ENCODE results near the gene LRFN3. TPM values are rescaled to one million over a fixed set of nuclear protein-coding genes. Genes with fewer than 3 reads are reported as not detected.
A peak's percentile ranks its signal among the peaks of the same experiment; 100 is the strongest.

LRFN3 gene
- total and polyA plus RNA-seq, 2 of the 13 experiments (the other 11 are each of a cell fraction or from before 2014, with no cell fraction given): 0.74 to 1.6 TPM

DNA sequence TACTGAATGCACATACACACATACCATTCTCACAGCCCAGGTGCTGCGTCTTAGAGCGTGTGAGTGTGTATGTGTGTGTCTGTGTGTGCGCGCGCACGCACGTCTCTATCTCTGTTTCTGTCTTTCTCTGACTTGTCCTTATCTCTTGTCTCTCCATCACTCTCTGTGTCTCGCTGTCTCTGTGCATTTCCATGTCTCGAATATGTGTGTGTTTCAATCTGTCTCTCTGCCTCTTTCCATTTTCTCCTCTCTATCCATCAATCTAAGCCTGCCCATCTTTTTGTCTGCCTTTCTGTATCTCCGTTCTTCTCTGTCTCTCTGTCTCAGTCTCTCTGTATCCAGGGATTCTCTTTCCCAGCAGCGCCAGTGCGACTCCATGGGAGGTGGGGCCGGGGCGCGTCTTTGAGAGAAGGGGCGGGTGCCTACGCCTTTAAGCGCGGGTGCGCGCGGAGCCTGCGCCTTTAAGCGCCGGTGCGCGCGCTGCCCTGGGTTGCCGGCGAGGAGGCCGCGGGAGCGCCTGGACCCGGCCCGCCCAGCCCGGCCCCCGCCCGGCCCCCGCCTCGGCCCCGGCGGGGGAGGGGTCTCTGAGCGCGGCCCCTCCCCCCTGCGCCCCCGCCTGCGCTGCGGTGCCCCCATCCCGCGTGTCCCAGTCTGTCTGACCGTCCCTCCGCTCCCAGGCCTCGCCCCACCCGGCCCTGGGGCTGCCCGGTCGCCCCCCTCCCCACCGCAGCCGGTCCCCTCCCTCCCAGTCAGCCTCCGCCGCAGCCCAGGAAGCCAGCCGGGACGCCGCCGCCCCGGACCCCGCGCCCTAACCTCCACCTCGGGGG, at the start of gene LRFN3 (continued):
- TF ChIP-seq, protein P1, sequence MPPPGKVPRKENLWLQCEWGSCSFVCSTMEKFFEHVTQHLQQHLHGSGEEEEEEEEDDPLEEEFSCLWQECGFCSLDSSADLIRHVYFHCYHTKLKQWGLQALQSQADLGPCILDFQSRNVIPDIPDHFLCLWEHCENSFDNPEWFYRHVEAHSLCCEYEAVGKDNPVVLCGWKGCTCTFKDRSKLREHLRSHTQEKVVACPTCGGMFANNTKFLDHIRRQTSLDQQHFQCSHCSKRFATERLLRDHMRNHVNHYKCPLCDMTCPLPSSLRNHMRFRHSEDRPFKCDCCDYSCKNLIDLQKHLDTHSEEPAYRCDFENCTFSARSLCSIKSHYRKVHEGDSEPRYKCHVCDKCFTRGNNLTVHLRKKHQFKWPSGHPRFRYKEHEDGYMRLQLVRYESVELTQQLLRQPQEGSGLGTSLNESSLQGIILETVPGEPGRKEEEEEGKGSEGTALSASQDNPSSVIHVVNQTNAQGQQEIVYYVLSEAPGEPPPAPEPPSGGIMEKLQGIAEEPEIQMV (CRISPR knock-in tag; IDR thresholded peaks at IDR 0.05; ENCODE audit: low read depth): no peak
- peak; percentile 49; the same call in 1 of the 2 replicates for TF ChIP-seq GABPB1 (CRISPR knock-in tag; IDR thresholded peaks at IDR 0.05)
- 0 out of 4 replicates have a peak, but pooled peaks of 1 of the 2 experiments have one; percentile 44 for TF ChIP-seq HMGXB4 (CRISPR knock-in tag; IDR thresholded peaks at IDR 0.05; ENCODE audit: borderline replicate concordance in 1 of 2, low read depth in 1 of 2)
- TF ChIP-seq ZMYM3 (CRISPR knock-in tag; IDR thresholded peaks at IDR 0.05): peak; percentile 52; the same call in 1 of the 2 replicates
- no peak for TF ChIP-seq ZNF761 (CRISPR knock-in tag; conservative IDR thresholded peaks at IDR 0.05)
- no peak for TF ChIP-seq TCF12 (IDR thresholded peaks at IDR 0.05)
- no peak for TF ChIP-seq TCF12 (CRISPR knock-in tag; IDR thresholded peaks at IDR 0.05)
- TF ChIP-seq JUNB (CRISPR knock-in tag; IDR thresholded peaks at IDR 0.05; ENCODE audit: borderline replicate concordance): no peak
- no peak for TF ChIP-seq NFYB (CRISPR knock-in tag; IDR thresholded peaks at IDR 0.05)
- peak; percentile 64 for TF ChIP-seq MAX (IDR thresholded peaks at IDR 0.05)
- no peak for TF ChIP-seq ZNF280D (CRISPR knock-in tag; IDR thresholded peaks at IDR 0.05)
- peak; percentile 66; the same call in 1 of the 2 replicates for TF ChIP-seq SIN3A (IDR thresholded peaks at IDR 0.05; ENCODE audit: borderline replicate concordance, low read depth, low read length)
- TF ChIP-seq ETS1 (CRISPR knock-in tag; IDR thresholded peaks at IDR 0.05): no peak
- no peak for TF ChIP-seq RBM39 (IDR thresholded peaks at IDR 0.05; ENCODE audit: low read depth, low read length, poor library complexity, severe bottlenecking)
- no peak for TF ChIP-seq PRDM15 (CRISPR knock-in tag; IDR thresholded peaks at IDR 0.05)

Measured in HepG2 (cell line).